WTC11 (cell line): ENCODE data around the gene CTXND2.
"Not testable (repeated sequence)": the region's sequence is repeated elsewhere in the genome, so short reads cannot be mapped to it uniquely, and the experiment has no call there.

Experiments
- CREB1 ChIP-seq: sonication (generic); formaldehyde crosslinking; IDR thresholded peaks from 2 replicates; pipeline ENCODE4 v1.8.0; 2023; ENCODE audit warnings: mild to moderate bottlenecking, missing genetic modification reagents
- CTCF ChIP-seq: fragments of 200-600 bp; IDR thresholded peaks from 2 replicates; pipeline ENCODE4 v1.8.0; 2022; ENCODE audit warnings: antibody characterized with exemption
- PREB ChIP-seq: sonication (generic); formaldehyde crosslinking; IDR thresholded peaks from 2 replicates; pipeline ENCODE4 v1.8.1; 2022; ENCODE audit warnings: mild to moderate bottlenecking, missing genetic modification reagents, moderate library complexity, borderline replicate concordance
- SP1 ChIP-seq: sonication (generic); formaldehyde crosslinking; conservative IDR thresholded peaks from 2 replicates; pipeline ENCODE4 v1.8.1; 2022; ENCODE audit warnings: missing genetic modification reagents

DNA sequence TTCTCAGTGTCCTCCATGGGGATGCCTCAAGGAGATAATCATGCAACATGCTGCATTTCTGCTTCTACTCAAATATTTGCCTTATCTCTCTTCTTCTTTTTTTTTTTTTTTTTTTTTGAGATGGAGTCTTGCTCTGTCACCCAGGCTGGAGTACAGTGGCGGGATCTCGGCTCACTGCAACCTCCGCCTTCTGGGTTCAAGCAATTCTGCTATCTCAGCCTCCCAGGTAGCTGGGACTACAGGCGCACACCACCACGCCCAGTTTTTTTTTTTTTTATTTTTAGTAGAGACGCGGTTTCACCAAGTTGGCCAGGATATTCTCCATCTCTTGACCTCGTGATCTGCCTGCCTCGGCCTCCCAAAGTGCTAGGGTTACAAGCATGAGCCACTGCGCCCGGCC is 46.1 kb upstream of the CTXND2 start:
- not testable (repeated sequence) for TF ChIP-seq SP1 (CRISPR knock-in tag); PREB (CRISPR knock-in tag); CTCF; CREB1
